Caco-2 (cell line): ENCODE results near the gene C1orf52. TPM values are rescaled to one million over a fixed set of nuclear protein-coding genes. Genes with fewer than 3 reads are reported as not detected.

Source experiments
- BruUV-seq: library from RNA; stranded (reverse); fragments of 400-500 nt; replicated peaks from 2 replicates; lab custom pipeline; 2021; lab: Mats Ljungman, UMichigan
- CTCF ChIA-PET: fragments of 300-600 bp; sonication (Branson Sonifier 250); formaldehyde crosslinking; loops from one replicate; lab custom pipeline; 2022; ENCODE audit warnings: antibody characterized with exemption; lab: Charles Lee
- POLR2A ChIA-PET: fragments of 300-600 bp; sonication (Branson Sonifier 250); formaldehyde crosslinking; loops from one replicate; lab custom pipeline; 2022; ENCODE audit warnings: antibody characterized with exemption; lab: Charles Lee
- DNase-seq, 2 experiments: peaks; one replicate each; pipeline versions ENCODE4 v3.0.0 to v3.0.0-alpha.2; 2020 to 2022
- H3K27me3 ChIP-seq: replicated peaks from 2 replicates; pipeline ENCODE4 v1.6.0; 2011; ENCODE audit warnings: low read length; ENCODE audit not compliant: control insufficient read depth, insufficient read depth
- H3K36me3 ChIP-seq: 2 replicates; pipeline ENCODE4 v1.5.1; 2011; ENCODE audit warnings: low read length; ENCODE audit not compliant: control insufficient read depth, insufficient read depth
- H3K4me1 ChIP-seq: fragments of 250-450 bp; sonication (Bioruptor Pico); 2 replicates; pipeline ENCODE4 v1.5.1; 2020; ENCODE audit warnings: mild to moderate bottlenecking
- H3K4me3 ChIP-seq: 2 replicates; pipeline ENCODE4 v1.5.1; 2011; ENCODE audit warnings: low read depth, mild to moderate bottlenecking, control low read depth, low read length
- H3K9me3 ChIP-seq: fragments of 250-450 bp; sonication (Bioruptor Pico); 2 replicates; pipeline ENCODE4 v1.5.1; 2020; ENCODE audit warnings: mild to moderate bottlenecking, moderate library complexity
- H3K27ac Mint-ChIP-seq: one replicate; pipeline ENCODE4 v1.8.0; 2022; ENCODE audit warnings: mixed read lengths; ENCODE audit not compliant: unreplicated experiment
- H3K27me3 Mint-ChIP-seq: one replicate; pipeline ENCODE4 v1.8.0; 2022; ENCODE audit warnings: mixed read lengths; ENCODE audit not compliant: insufficient read depth, unreplicated experiment
- H3K36me3 Mint-ChIP-seq: one replicate; pipeline ENCODE4 v1.8.0; 2022; ENCODE audit warnings: mild to moderate bottlenecking, mixed read lengths; ENCODE audit not compliant: insufficient read depth, unreplicated experiment
- H3K4me1 Mint-ChIP-seq: one replicate; pipeline ENCODE4 v1.8.0; 2022; ENCODE audit warnings: low read depth, mixed read lengths; ENCODE audit not compliant: unreplicated experiment
- H3K4me3 Mint-ChIP-seq: one replicate; pipeline ENCODE4 v1.8.0; 2022; ENCODE audit warnings: mild to moderate bottlenecking, moderate library complexity, mixed read lengths; ENCODE audit not compliant: unreplicated experiment
- H3K9me3 Mint-ChIP-seq: one replicate; pipeline ENCODE4 v1.8.0; 2022; ENCODE audit warnings: mixed read lengths; ENCODE audit not compliant: unreplicated experiment
- intact Hi-C: fragments of 100-400 bp; cut with micrococcal nuclease; formaldehyde crosslinking; loops from one replicate; pipeline ENCODE4 v1.10.0; 2022; ENCODE audit not compliant: unreplicated experiment
- total RNA-seq: library from RNA; stranded (reverse); gene quantifications from 2 replicates; pipeline ENCODE4 v1.2.3, GENCODE V29; 2022
- TF ChIP-seq, protein P1 (sequence below), 2 experiments: fragments of 200-600 bp in 1 of 2; IDR thresholded peaks; 1 replicate in 1 of 2; 2 replicates in 1 of 2; pipeline versions ENCODE4 v1.5.1 to v1.8.0; 2011 to 2022; ENCODE audit warnings: antibody characterized with exemption in 1 of 2, control low read depth in 1 of 2, inconsistent platforms in 1 of 2, low read depth in 1 of 2, low read length in 1 of 2, mild to moderate bottlenecking in 1 of 2, moderate library complexity in 1 of 2; ENCODE audit not compliant: insufficient read depth in 1 of 2, severe bottlenecking in 1 of 2, unreplicated experiment in 1 of 2

Gene C1orf52
- total RNA-seq, 1 experiment from 2014 or later = 30.4 TPM

DNA sequence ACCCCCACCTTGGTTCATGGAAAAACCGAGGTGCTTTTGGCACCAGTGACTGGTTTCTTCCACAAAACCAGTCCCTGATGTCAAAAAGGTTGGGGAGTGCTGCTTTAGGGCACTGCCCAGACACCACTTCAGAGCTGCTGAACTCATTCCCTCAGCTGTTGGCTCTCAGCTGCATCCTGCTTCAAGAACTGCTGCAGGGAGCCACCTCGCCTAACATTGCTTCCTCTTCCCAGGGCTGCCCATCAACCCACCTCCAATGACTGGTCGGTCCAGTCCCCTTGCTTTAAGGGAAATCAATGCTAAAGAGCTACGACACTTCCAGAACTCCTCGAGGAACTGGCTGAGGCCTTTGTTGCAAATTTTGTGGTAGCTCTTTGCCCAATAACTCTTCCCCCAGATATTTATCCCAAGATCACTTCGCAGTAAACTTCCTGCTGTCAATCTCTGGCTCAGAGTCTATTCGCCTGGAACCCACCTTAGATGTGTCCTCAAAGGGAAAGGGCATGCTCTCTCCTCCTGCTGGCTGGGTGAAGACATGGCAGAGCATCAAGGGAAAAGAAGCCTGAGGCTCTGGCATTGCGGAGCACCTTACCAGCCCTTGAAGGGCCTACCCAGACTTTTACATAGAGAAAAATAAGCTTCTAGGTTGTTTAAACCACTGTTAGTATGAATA is 29.0 kb downstream of the C1orf52 start:
- intact Hi-C loops = no loop called here
- Mint-ChIP-seq H3K36me3 (no peaks in the 10 kb centered on the region), H3K9me3 (no peaks in the 10 kb centered on the region), H3K27ac (no peak overlapping the region), H3K27me3 (no peaks in the 10 kb centered on the region), H3K4me3 (no peak overlapping the region), H3K4me1 (peaks cover 6% of the 10 kb centered on the region)
- ChIA-PET CTCF (interaction anchor here (1.0 kb wide), 1 partner anchor 29 kb away, joined by 3 read pairs; the partner anchor contains the start of gene C1orf52), POLR2A (no interaction called here)
- Histone ChIP-seq H3K27me3 (no peaks in the 10 kb centered on the region), H3K4me1 (peaks cover 21% of the 10 kb centered on the region), H3K4me3 (no peak overlapping the region), H3K9me3 (no peaks in the 10 kb centered on the region), H3K36me3 (no peaks in the 10 kb centered on the region)
- TF ChIP-seq, protein P1, sequence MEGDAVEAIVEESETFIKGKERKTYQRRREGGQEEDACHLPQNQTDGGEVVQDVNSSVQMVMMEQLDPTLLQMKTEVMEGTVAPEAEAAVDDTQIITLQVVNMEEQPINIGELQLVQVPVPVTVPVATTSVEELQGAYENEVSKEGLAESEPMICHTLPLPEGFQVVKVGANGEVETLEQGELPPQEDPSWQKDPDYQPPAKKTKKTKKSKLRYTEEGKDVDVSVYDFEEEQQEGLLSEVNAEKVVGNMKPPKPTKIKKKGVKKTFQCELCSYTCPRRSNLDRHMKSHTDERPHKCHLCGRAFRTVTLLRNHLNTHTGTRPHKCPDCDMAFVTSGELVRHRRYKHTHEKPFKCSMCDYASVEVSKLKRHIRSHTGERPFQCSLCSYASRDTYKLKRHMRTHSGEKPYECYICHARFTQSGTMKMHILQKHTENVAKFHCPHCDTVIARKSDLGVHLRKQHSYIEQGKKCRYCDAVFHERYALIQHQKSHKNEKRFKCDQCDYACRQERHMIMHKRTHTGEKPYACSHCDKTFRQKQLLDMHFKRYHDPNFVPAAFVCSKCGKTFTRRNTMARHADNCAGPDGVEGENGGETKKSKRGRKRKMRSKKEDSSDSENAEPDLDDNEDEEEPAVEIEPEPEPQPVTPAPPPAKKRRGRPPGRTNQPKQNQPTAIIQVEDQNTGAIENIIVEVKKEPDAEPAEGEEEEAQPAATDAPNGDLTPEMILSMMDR (IDR thresholded peaks at IDR 0.05; ENCODE audit: insufficient read depth in 1 of 2, low read depth in 1 of 2, low read length in 1 of 2, severe bottlenecking in 1 of 2, unreplicated experiment in 1 of 2) = peak; percentile 9 to 23
- peak in 1 of 2 experiments; percentile 36 for DNase-seq
- BruUV-seq = no TSS peak

DNA sequence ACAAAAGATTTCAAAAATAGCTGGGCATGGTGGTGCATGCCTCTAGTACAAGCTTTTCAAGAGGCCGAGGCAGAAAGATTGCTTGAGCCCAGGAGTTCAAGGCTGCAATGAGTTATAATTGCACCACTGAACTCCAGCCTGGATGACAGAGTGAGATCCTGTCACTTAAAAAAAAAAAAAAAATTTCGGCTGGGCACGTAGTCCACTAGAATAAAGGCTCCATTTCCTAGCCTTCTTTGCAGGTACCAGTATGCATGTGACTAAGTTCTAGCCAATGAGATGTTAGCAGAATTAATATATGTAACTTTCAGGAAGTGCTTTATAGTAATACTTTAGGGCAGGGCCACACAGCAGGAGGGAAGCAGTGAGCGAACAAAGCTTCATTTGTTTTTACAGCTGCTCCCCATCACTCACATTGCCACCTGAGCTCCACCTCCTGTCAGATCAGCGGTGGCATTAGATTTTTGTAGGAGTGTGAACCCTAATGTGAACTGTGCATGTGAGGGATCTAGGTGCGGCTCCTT is 29.8 kb downstream of the C1orf52 start:
- no peak overlapping the region for H3K4me3 ChIP-seq
- peaks cover 6% of the 10 kb centered on the region for H3K4me1 Mint-ChIP-seq
- H3K36me3 Mint-ChIP-seq = peaks cover 6% of the 10 kb centered on the region
- DNase-seq = no peak
- no peak overlapping the region for H3K27ac Mint-ChIP-seq
- ChIA-PET POLR2A (no interaction called here), CTCF (no interaction called here)
- no peaks in the 10 kb centered on the region for H3K9me3 Mint-ChIP-seq
- peaks cover 24% of the 10 kb centered on the region for H3K4me1 ChIP-seq
- no peaks in the 10 kb centered on the region for H3K36me3 ChIP-seq
- no peaks in the 10 kb centered on the region for H3K9me3 ChIP-seq
- BruUV-seq = no TSS peak
- no peaks in the 10 kb centered on the region for H3K27me3 ChIP-seq
- H3K27me3 Mint-ChIP-seq = no peaks in the 10 kb centered on the region
- intact Hi-C loops = no loop called here
- no peak overlapping the region for H3K4me3 Mint-ChIP-seq
- TF ChIP-seq, protein P1 (IDR thresholded peaks at IDR 0.05; ENCODE audit: insufficient read depth in 1 of 2, low read depth in 1 of 2, low read length in 1 of 2, severe bottlenecking in 1 of 2, unreplicated experiment in 1 of 2) = no peak

DNA sequence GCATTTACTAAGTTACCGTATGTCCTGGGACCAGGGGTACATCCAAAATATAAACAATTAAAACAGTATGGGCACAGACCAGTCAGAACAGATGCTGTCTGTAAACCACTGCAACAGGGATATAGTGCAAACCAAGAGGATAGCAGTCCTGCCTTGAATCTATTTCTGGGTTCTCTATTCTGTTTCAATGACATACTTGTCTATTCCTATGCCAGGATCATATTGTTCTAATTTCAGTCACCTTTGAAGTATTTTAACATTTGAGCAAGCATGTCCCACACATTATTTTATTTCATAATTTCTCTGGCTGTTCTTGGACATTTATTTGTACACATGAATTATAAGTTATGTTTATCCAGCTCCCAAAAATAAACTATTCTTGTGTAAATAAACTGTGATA is 30.5 kb downstream of the C1orf52 start:
- no TSS peak for BruUV-seq

More for the DNA sequence above, 30.5 kb downstream of the C1orf52 start:
- Mint-ChIP-seq H3K4me3 (no peak overlapping the region), H3K4me1 (peaks cover 12% of the 10 kb centered on the region), H3K27me3 (no peaks in the 10 kb centered on the region), H3K36me3 (peaks cover 6% of the 10 kb centered on the region), H3K27ac (no peak overlapping the region), H3K9me3 (no peaks in the 10 kb centered on the region)
- Histone ChIP-seq H3K4me1 (peaks cover 31% of the 10 kb centered on the region), H3K4me3 (no peak overlapping the region), H3K36me3 (no peaks in the 10 kb centered on the region), H3K27me3 (no peaks in the 10 kb centered on the region), H3K9me3 (no peaks in the 10 kb centered on the region)
- CTCF ChIA-PET = no interaction called here
- POLR2A ChIA-PET = no interaction called here
- TF ChIP-seq, protein P1 (IDR thresholded peaks at IDR 0.05; ENCODE audit: insufficient read depth in 1 of 2, low read depth in 1 of 2, low read length in 1 of 2, severe bottlenecking in 1 of 2, unreplicated experiment in 1 of 2) = no peak
- DNase-seq = no peak
- intact Hi-C loops = no loop called here
